Eye (tissue), 1 donor: ENCODE measurements around the gene FAM117A.

Experiments
- DNase-seq: peaks from one replicate; pipeline ENCODE4 v3.0.0-alpha.2; 2015

The FAM117A gene

GRCh38 chr17:49763735-49764558 is at the start of gene FAM117A:
TSS of gene FAM117A (minus strand) at chr17:49764131. CDS start at chr17:49764087, 44 bp downstream.
- DNase-seq: peak; percentile 99

DNA sequence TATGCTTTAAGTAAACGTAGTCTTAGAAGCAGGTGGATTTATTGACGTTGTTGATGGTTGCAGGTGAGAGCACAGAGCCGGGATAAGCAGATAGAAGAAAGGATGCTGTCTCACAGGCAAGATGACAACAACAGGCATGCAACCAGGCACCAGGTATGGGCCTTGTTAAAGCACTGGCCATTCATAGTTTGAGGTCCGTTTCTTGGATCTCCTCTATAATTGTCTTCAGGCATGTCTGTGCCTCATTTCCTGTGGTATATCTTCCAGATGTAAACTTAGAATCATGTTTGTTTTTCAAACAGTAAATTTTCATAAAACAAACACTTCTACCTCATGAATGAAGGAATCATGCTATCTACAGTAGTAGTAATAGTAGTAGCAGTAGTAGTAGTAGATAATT is 45.1 kb upstream of the FAM117A start:
- no peak for DNase-seq

DNA sequence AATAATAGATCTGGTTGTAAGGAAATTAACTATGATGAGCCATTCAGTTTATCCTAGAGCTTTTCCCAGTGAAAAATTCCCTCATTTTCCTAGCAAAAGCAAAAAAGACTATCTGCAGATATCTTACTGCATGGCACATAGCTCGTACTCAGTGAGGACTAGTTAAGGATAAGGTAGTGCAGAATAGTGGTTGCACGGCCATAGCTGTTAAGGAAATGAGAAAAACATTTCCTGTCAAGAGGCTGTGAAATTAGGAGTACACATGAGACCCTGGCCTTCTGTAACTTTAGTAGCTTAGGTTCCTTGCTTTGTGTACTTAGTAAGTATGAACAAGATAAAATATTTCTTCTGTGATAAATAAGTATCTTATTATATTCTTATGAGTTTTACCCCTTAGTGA is 34.8 kb upstream of the FAM117A start:
- no peak for DNase-seq

DNA sequence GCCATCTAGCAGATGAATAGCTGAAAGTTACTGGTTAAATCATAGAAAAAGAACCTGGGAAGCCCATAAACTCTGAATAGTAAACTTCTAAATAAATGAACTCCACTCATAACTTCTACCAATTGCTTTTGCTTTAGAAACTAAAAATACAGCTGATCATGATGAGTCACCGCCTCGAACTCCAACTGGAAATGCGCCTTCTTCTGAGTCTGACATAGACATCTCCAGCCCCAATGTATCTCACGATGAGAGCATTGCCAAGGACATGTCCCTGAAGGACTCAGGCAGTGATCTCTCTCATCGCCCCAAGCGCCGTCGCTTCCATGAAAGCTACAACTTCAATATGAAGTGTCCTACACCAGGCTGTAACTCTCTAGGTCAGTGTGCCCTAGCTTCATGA is 34.3 kb upstream of the FAM117A start:
- no peak for DNase-seq

DNA sequence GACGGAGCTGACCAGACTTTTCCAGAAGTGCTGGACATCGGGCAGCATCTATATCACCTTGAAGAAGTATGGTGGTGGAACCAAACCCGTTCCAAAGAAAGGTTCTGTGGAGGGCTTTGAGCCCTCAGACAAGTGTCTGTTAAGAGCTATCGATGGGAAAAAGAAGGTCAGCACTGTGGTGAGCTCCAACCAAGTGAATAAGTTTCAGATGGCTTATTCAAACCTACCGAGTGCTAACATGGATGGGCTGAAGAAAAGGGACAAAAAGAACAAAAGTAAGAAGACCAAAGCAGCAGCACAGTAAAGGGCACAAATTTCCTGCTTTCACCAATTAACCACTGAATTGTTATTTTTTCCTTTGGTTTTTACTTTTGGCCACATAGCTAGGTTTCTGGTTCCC is 31.4 kb upstream of the FAM117A start:
- DNase-seq: no peak

DNA sequence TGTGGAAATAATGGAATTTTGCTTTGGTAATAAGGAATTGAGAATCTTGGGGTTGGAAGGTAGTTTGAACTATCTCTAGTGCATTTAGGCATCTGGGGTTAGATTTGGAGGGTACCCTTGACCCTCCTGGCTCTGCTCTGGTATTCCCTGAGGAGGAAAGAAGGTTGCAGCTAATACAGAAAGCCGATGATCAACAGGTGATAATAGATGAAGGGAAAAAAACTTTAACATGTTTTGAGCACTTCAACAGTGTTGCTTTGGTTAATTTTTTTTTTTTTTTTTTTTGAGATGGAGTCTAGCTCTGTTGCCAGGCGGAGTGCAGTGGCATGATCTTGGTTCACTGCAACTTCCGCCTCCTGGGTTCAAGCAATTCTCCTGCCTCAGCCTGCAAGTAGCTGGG is 29.4 kb upstream of the FAM117A start:
- DNase-seq: no peak

GRCh38 chr17:49789243-49789578 is 25.3 kb upstream of the FAM117A start:
- no peak for DNase-seq

DNA sequence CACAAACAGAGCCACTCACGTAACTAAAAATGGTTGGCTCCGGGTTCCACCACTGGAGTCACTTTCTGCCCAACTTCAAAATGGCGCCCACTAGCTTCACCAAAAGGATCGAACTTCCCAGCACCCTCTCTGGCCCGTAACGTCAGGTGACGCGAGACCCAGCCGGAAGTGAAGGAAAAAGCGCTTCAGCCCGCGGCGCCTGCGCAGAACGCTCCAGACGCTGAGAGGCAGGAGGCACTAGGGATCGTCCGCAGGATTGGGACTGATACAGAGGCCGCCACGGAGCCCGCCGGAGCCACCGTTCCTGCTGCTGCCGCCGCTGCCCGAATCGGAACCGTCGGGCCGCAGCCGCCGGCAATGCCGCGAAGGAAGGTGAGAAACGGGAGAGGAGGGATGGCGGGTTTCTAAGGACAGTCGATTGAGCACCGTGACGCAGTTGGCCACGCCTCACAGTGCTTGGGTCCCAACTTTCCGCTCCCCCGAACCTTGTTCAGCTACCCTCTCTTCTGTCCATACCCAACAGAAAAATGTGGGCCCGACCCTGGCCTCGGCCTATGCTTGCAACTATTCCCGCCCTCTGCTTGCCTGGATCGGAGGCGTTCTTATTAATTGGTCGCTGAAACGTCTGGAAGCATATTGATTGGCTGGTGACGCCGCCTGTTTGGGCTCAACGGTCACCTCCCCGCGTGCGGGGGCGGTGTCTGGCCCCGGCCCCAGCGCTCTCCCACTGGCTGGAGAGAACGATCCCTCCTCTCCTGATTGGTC is 24.7 kb upstream of the FAM117A start, which contains the start of gene KAT7:
Gene KAT7, plus strand, starts transcription at position 204 of the 765 bp plus-strand sequence. Its CDS starts 154 bp downstream, at position 358.
- DNase-seq: peak; percentile 100

- no peak for DNase-seq
Measured at GRCh38 chr17:49787884-49788477, 24.1 kb upstream of the FAM117A start.

GRCh38 chr17:49784636-49785035 is 20.7 kb upstream of the FAM117A start:
- DNase-seq: no peak

GRCh38 chr17:49783791-49784190 is 19.9 kb upstream of the FAM117A start:
- no peak for DNase-seq

DNA sequence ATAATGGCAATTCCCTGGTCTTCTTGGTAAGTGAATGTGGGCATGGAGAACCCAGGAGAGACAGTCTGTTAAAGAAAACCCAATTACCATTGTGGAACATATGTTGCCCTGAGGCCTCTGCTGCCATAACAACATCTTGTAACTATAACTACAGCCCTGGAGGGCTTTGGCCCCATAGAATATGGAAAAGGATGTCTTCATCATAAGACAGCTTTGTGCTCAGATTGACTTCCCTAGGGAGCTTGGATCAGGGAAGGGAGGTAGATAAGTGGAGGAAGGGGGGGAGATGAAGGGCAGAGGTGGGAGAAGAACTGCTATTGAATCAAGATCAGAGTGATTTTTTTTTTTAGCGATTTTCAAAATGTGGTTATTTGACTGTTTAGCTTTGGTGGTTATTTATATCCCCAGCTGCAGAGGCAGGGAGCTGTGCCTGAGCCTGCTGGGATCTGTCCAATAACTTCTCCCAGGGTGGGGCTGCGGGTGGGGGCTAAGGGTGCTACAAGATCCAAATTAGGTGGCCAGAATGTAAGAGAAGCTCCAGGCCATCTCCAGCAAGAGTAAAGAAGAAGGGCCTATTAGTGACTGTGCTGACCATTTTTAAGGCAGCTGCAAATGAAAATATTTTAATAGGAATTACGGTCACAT is 19.3 kb upstream of the FAM117A start:
- peak; percentile 65 for DNase-seq

- peak; percentile 72 for DNase-seq
Measured at GRCh38 chr17:49779739-49780231, 15.9 kb upstream of the FAM117A start.

- DNase-seq: no peak
Measured at GRCh38 chr17:49779156-49779738, 15.3 kb upstream of the FAM117A start.

- DNase-seq: no peak
Measured at GRCh38 chr17:49777563-49777962, 13.6 kb upstream of the FAM117A start.

- no peak for DNase-seq
Measured at GRCh38 chr17:49776551-49777300, 12.8 kb upstream of the FAM117A start.

- peak; percentile 14 for DNase-seq
Measured at GRCh38 chr17:49775546-49776260, 11.8 kb upstream of the FAM117A start.

- no peak for DNase-seq
Measured at GRCh38 chr17:49766918-49767530, 3.1 kb upstream of the FAM117A start.

DNA sequence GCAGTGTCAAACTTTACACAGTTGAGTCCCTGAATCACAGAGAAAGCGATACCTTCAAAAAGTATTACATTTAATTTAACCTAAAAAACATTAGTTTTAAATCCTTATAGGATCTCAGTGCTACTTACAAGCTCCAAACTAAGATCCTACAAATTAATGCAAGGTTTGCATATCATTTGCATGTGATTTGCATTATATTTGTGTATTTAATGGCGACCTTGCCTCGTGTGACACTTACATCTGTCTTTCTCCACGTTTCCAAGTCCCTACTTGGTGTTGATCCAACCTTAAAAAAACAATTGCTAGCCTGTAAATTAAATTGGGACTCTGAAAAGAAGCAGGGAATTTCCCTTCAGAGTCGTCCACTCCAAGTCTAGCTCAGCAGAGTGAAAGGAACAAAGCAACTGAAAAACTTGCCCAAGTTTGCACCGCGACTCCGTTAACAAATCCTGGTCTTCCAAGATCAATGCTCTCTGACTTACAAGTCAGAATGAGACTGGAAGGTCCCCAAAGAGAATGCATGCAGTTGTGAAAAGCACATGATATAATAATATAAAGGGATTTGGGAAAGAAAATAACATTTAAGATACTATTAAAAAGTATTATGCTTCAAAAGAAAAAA is 739 bp upstream of the FAM117A start:
- DNase-seq: no peak
